ENCODE data around the gene DYNC2H1.

DYNC2H1 gene

GRCh38 chr11:103164093-103164796 is 55.0 kb downstream of the DYNC2H1 start (continued):
- no peak for TF ChIP-seq ZBTB44 (tag by site-specific recombination; IDR thresholded peaks at IDR 0.05)

GRCh38 chr11:103167166-103167565 is 57.9 kb downstream of the DYNC2H1 start:
- no peaks in the 10 kb centered on the region for H3K4me1 ChIP-seq (ENCODE audit: control insufficient read depth, insufficient read depth, low read length)
- H3K27ac ChIP-seq (ENCODE audit: extremely low read depth, low read depth, low read length): no peak overlapping the region
- TF ChIP-seq ZNF114 (tag by site-specific recombination; IDR thresholded peaks at IDR 0.05) (no peak), ZNF239 (tag by site-specific recombination; IDR thresholded peaks at IDR 0.05) (no peak)
- ChIA-PET POLR2A (no interaction called here), CTCF (interaction anchor here (0.6 kb wide), 1 partner anchor 472 kb away, joined by 5 read pairs; no protein-coding TSS in a partner anchor)
- no peaks in the 10 kb centered on the region for H3K9me3 ChIP-seq (ENCODE audit: control insufficient read depth, insufficient read depth, low read depth, low read length)
- peaks cover 0 to 40% of the 10 kb centered on the region in 2 experiments; a peak in 1 of 3 replicates for H3K36me3 ChIP-seq (ENCODE audit: control insufficient read depth in 2 of 2, insufficient read depth in 1 of 2, low read length in 2 of 2)
- no peak overlapping the region for H3K4me3 ChIP-seq (ENCODE audit: low read depth, low read length)

GRCh38 chr11:103170865-103171264 is 61.6 kb downstream of the DYNC2H1 start:
- ChIA-PET CTCF (no interaction called here), POLR2A (no interaction called here)
- no peak overlapping the region for H3K27ac ChIP-seq (ENCODE audit: extremely low read depth, low read depth, low read length)
- peaks cover 0 to 34% of the 10 kb centered on the region in 2 experiments; a peak in 1 of 3 replicates for H3K36me3 ChIP-seq (ENCODE audit: control insufficient read depth in 2 of 2, insufficient read depth in 1 of 2, low read length in 2 of 2)
- no peaks in the 10 kb centered on the region for H3K9me3 ChIP-seq (ENCODE audit: control insufficient read depth, insufficient read depth, low read depth, low read length)
- TF ChIP-seq ZSCAN18 (tag by site-specific recombination; IDR thresholded peaks at IDR 0.05) (no peak), ZNF558 (tag by site-specific recombination; IDR thresholded peaks at IDR 0.05) (no peak), ZNF747 (tag by site-specific recombination; IDR thresholded peaks at IDR 0.05) (no peak), KLF9 (tag by site-specific recombination; IDR thresholded peaks at IDR 0.05; ENCODE audit: low read depth) (no peak), ZNF394 (tag by site-specific recombination; IDR thresholded peaks at IDR 0.05; ENCODE audit: borderline replicate concordance) (no peak), ZNF776 (tag by site-specific recombination; IDR thresholded peaks at IDR 0.05; ENCODE audit: borderline replicate concordance) (no peak), ZNF513 (tag by site-specific recombination; IDR thresholded peaks at IDR 0.05) (no peak), KLF1 (tag by site-specific recombination; IDR thresholded peaks at IDR 0.05) (no peak), ZNF707 (tag by site-specific recombination; IDR thresholded peaks at IDR 0.05) (no peak), ZNF354C (tag by site-specific recombination; IDR thresholded peaks at IDR 0.05; ENCODE audit: borderline replicate concordance, low read depth) (no peak), ZSCAN4 (tag by site-specific recombination; IDR thresholded peaks at IDR 0.05) (no peak), ZNF157 (tag by site-specific recombination; IDR thresholded peaks at IDR 0.05) (no peak), ZNF169 (tag by site-specific recombination; IDR thresholded peaks at IDR 0.05) (no peak), SETDB1 (IDR thresholded peaks at IDR 0.05; ENCODE audit: insufficient read length, low read length) (no peak), ZFHX2 (tag by site-specific recombination; conservative IDR thresholded peaks at IDR 0.05) (no peak), ZNF140 (tag by site-specific recombination; IDR thresholded peaks at IDR 0.05) (no peak), GFI1B (tag by site-specific recombination; IDR thresholded peaks at IDR 0.05) (no peak)
- H3K4me3 ChIP-seq (ENCODE audit: low read depth, low read length): no peak overlapping the region
- H3K4me1 ChIP-seq (ENCODE audit: control insufficient read depth, insufficient read depth, low read length): no peaks in the 10 kb centered on the region
